ENCODE results near the gene CTDSP2.
A peak's percentile ranks its signal among the peaks of the same experiment; 100 is the strongest.

Gene CTDSP2, protein sequence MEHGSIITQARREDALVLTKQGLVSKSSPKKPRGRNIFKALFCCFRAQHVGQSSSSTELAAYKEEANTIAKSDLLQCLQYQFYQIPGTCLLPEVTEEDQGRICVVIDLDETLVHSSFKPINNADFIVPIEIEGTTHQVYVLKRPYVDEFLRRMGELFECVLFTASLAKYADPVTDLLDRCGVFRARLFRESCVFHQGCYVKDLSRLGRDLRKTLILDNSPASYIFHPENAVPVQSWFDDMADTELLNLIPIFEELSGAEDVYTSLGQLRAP

DNA sequence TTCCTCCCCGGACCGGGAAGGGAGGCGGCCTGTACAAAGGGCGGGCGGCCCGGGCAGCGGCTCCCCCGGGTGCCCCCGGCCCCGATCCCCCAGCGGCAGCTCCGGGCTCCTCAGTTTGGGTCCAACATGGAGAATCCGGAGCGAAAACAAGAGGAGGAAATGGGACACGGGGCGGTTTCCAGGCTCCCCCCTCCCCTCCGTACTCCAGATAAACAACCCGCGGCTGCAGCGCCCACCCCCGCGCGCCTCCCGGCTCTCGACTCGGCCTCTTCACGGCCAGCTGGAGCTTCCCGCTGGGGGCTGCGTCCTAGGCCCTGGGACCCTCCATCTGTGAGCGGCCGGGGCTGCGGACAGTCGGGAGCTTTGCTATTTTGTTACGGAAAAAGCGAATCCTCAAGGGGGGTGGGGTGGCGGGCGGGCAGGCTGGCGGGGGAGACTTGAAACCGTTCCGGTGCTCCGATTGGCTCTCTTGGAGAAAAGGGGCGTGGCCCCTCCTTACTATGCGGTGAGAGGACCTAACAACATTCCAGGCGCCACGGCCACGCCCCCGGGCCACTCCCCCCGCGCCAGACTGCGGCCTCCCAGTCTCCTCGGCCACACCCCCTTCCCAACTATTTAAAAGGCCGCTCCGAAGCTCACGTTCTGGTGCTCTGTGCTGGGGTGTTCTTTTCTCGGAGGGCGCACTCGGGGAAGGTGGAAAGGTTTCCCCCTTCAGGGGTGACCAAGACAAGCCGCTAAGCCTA lies at the start of gene CTDSP2:
TSS of gene CTDSP2 (minus strand) at position 153 of the 743 bp plus-strand sequence. CDS start 294 bp downstream, outside the sequence.
- TF ChIP-seq, protein P1, sequence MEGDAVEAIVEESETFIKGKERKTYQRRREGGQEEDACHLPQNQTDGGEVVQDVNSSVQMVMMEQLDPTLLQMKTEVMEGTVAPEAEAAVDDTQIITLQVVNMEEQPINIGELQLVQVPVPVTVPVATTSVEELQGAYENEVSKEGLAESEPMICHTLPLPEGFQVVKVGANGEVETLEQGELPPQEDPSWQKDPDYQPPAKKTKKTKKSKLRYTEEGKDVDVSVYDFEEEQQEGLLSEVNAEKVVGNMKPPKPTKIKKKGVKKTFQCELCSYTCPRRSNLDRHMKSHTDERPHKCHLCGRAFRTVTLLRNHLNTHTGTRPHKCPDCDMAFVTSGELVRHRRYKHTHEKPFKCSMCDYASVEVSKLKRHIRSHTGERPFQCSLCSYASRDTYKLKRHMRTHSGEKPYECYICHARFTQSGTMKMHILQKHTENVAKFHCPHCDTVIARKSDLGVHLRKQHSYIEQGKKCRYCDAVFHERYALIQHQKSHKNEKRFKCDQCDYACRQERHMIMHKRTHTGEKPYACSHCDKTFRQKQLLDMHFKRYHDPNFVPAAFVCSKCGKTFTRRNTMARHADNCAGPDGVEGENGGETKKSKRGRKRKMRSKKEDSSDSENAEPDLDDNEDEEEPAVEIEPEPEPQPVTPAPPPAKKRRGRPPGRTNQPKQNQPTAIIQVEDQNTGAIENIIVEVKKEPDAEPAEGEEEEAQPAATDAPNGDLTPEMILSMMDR (IDR thresholded peaks at IDR 0.05; ENCODE audit: borderline replicate concordance, insufficient read depth, low read depth, low read length): 0 out of 2 replicates have a peak, but pooled peaks have one; percentile 4
- peak within 1 kb of the TSS; percentile 99 for H3K4me3 ChIP-seq (ENCODE audit: low read depth, low read length)

DNA sequence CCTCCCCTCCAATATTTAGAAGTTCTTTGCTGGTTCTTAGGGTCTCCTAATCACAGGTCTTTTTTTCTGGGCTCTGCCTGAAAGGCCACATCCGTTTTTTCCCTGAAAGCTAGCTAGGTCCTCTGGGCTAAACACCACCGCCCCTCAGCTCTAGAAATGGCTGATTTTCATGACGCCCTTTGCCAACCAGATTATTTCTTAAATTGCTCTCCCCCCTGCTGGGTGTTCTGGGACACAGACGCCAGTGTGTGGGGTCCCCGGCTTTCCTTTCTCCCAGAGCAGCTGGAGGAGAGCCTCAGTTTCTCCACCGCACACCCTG lies 49.5 kb upstream of the CTDSP2 start:
- H3K4me3 ChIP-seq (ENCODE audit: low read depth, low read length): peak overlapping the region; percentile 28
- TF ChIP-seq, protein P1 (IDR thresholded peaks at IDR 0.05; ENCODE audit: borderline replicate concordance, insufficient read depth, low read depth, low read length): no peak

DNA sequence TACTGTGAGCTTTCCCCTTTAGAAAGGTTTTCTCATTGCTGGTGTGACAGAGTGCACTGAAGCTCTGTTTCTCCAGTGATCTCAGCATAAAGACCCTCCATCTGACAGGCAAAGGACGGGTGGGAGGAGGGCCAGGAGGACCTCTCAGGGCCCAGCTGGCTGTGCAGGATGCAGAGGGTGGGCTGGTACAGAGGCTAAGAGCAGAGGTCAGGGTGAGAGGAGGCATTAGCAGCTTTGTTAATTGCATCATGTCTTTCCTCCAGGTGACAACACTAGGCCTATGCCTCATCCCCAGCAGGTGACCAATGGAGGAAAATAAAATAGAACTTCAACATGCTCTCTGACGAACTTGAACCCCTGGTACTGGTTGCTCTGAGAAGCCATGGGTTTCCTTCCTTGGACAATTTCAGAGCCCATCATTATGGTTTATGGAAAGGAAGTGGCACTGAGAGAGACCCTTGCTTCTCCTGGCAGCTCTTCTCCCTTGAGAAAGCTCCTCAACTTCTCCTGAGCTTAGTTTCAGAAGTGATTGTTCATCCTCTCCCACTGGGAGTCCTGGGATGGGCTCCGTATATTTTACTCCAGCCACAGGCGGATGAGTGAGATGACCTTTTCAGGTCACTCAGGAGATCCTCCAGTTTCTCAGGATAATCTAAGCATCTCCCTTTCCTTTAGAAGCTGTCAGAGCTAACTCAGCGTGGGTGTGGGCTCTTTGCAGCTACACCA lies 49.0 kb upstream of the CTDSP2 start:
- no peak overlapping the region for H3K4me3 ChIP-seq (ENCODE audit: low read depth, low read length)
- TF ChIP-seq, protein P1 (IDR thresholded peaks at IDR 0.05; ENCODE audit: borderline replicate concordance, insufficient read depth, low read depth, low read length): no peak

DNA sequence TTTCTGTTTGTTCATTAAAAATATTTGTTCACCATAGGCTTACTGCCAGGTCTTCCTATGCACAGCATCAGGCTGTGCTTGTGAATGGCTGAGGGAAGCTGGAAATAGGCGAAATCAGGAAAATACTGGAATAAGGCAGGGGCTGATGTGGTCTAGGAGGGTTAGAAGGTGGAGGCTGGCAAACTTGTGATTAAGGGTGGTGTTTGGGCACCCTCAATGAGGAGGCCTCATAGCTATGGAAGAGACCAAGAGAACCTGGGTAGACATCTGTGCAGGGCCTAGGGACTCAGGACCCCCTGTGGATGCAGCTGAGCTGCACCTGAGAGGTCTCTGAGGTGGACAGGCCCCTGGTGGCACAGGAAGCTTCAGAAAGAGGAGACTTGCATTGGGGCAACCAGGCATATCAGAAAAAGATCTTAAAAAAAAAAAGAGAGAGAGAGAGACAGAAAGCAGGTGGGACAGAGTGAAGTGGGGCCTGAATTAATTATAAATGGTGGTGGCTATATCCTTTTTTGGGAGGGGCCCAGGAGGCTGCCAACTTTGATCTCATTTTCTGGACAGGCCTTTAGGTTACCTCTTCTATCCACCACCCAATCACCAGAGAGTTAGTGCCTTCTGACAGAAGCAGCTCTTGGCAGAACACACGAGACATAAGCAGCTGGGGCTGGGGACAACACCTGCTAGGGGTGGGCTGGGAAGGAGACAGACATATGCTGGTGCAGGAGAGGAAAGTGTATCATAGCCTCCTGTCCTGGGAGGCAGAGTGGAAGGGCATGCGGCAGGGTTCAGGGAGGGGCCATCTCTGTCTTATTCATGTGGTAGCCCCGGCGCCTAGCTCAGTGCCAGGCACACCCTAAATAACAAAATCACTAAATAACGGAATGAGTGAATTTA lies 48.1 kb upstream of the CTDSP2 start:
- TF ChIP-seq, protein P1 (IDR thresholded peaks at IDR 0.05; ENCODE audit: borderline replicate concordance, insufficient read depth, low read depth, low read length): no peak
- H3K4me3 ChIP-seq (ENCODE audit: low read depth, low read length): no peak overlapping the region

DNA sequence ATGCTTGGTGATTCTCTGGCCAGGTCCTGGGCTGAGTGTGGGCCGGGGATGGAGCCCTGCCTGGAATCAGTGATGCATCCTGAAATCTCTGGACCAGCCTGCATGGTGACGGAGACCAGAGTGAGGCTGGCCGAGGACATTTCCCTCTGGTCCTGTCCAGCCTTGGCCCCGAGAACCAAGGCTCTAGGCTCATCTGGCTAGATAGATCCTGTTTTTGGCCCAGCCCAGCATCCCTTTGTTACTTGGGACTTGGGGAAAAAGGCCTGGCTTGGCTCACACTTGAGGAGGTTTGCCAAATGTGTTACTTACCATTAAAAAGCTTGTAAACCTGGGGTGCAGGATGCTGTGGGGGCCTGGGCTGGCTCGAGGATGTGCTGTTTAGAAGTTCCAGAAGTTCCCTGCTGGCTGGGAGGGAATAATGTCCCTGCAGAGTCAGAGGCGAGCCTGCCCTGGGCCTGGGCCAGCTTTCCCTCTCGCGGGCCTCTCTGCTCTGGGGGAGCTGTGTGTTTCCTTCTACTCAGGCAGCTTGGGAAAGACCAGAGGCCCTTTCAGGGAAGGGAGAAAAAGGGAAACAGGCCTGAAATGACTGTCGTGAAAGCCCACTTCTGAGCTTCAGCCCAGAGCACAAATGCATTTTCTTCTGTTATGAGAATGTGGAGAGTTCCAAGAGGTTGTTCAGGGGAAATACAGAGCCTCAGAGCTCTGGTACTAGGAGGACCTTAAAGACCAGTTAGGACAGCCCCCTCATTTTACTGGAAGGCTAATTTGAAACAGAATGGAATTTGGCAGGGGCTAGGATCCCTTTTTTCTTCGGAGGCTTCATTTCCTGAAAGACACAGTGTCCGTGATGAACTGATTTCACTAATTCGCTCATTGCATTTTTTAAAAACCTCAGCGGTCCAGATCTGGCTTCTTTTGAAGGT lies 47.2 kb upstream of the CTDSP2 start:
- TF ChIP-seq, protein P1 (IDR thresholded peaks at IDR 0.05; ENCODE audit: borderline replicate concordance, insufficient read depth, low read depth, low read length): no peak
- H3K4me3 ChIP-seq (ENCODE audit: low read depth, low read length): no peak overlapping the region

Measured in GM12875 (cell line).